HepG2 (cell line): Measurements from ENCODE around the gene RPS6KL1. TPM values are rescaled to one million over a fixed set of nuclear protein-coding genes. Genes with fewer than 3 reads are reported as not detected.

Experiments
- ARID3A ChIP-seq: IDR thresholded peaks from 2 replicates; pipeline ENCODE4 v1.6.1; 2012; ENCODE audit warnings: low read depth, low read length, improper control_type of control experiment
- DMAP1 ChIP-seq: IDR thresholded peaks from 2 replicates; pipeline ENCODE4 v1.6.1; 2016
- KLF6 ChIP-seq: IDR thresholded peaks from 2 replicates; pipeline ENCODE4 v1.8.0; 2016; ENCODE audit warnings: missing biosample characterization, missing genetic modification reagents
- SRSF4 ChIP-seq: fragments of 200-400 bp; formaldehyde crosslinking; IDR thresholded peaks from one replicate; pipeline ENCODE4 v1.6.1; 2018; ENCODE audit warnings: mild to moderate bottlenecking, low read depth, low read length, moderate library complexity; ENCODE audit not compliant: poor library complexity, severe bottlenecking
- TFDP1 ChIP-seq: IDR thresholded peaks from 2 replicates; pipeline ENCODE4 v1.6.1; 2016; ENCODE audit warnings: missing compliant biosample characterization, missing genetic modification reagents, borderline replicate concordance
- ZFP36L2 ChIP-seq: sonication (generic); formaldehyde crosslinking; IDR thresholded peaks from 2 replicates; pipeline ENCODE4 v1.4.0; 2020; ENCODE audit warnings: missing genetic modification reagents
- ZMYM2 ChIP-seq: sonication (generic); formaldehyde crosslinking; IDR thresholded peaks from 2 replicates; pipeline ENCODE4 v1.8.0; 2022; ENCODE audit warnings: mild to moderate bottlenecking, missing genetic modification reagents
- ZMYM3 ChIP-seq: sonication (generic); formaldehyde crosslinking; IDR thresholded peaks from 2 replicates; pipeline ENCODE4 v1.5.1; 2020; ENCODE audit warnings: mild to moderate bottlenecking, missing genetic modification reagents
- ZNF20 ChIP-seq: sonication (generic); formaldehyde crosslinking; IDR thresholded peaks from 2 replicates; pipeline ENCODE4 v1.4.0; 2020; ENCODE audit warnings: mild to moderate bottlenecking, moderate library complexity, missing genetic modification reagents
- ZNF230 ChIP-seq: sonication (generic); formaldehyde crosslinking; IDR thresholded peaks from 2 replicates; pipeline ENCODE4 v1.4.0; 2020; ENCODE audit warnings: mild to moderate bottlenecking, missing genetic modification reagents
- ZSCAN22 ChIP-seq: sonication (generic); formaldehyde crosslinking; IDR thresholded peaks from 2 replicates; pipeline ENCODE4 v1.4.0; 2020; ENCODE audit warnings: mild to moderate bottlenecking, missing genetic modification reagents
- polyA plus RNA-seq, 8 experiments: library from polyadenylated mRNA; depleted of rRNA in 3 of 8; stranded (reverse) in 7 of 8; unstranded in 1 of 8; fragments of >200 nt; fragmentation: Illumina TruSeq in 4 of 8; extraction: Trizol in 4 of 8; gene quantifications; 2 replicates each; pipeline versions ENCODE4 v1.2.1 to v1.2.3, GENCODE V29; 2011 to 2016; ENCODE audit warnings: low read depth in 4 of 8, missing spikeins in 1 of 8, mixed read lengths in 1 of 8; ENCODE audit not compliant: insufficient read depth in 1 of 8
- total RNA-seq, 5 experiments: library from RNA; depleted of rRNA; stranded (reverse); fragments of >200 nt; fragmentation: Illumina TruSeq; extraction: Trizol; gene quantifications; 2 replicates each; pipeline ENCODE4 v1.2.3, GENCODE V29; 2016; ENCODE audit warnings: low read depth in 1 of 5
- TF ChIP-seq, protein P1 (sequence below): sonication (generic); formaldehyde crosslinking; IDR thresholded peaks from 2 replicates; pipeline ENCODE4 v1.5.0; 2020; ENCODE audit warnings: mild to moderate bottlenecking, missing genetic modification reagents, borderline replicate concordance
- TF ChIP-seq, protein P2 (sequence below): IDR thresholded peaks from 2 replicates; pipeline ENCODE4 v1.6.1; 2016

RPS6KL1 gene
- total and polyA plus RNA-seq, 2 of the 13 experiments (the other 11 are each of a cell fraction or from before 2014, with no cell fraction given) = 6.5 to 11.5 TPM

DNA sequence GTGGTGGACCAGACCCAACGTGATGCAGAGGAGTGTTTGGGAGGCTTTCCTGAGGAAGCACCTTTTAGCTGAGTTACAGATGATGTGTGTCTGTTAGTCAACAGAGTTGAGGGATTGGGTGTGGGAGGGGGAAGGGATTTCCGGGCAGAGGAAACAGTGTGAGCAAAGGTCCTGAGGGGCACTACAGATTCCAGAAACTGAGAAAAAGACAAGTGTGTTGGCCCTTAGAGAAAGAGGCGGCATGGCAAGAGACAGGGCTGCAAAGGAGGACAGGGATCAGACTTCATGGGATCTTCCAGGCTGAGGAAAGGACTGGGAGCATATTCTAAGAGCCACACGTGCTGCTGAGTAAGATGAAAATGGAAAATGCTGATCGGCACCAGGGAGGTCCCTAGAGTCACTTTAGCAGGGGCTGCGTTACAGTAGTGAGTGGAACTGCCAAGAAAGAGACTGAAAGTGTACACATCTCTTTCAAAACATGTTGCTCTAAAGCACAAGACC is 9.4 kb upstream of the RPS6KL1 start (continued):
- TF ChIP-seq, protein P1, sequence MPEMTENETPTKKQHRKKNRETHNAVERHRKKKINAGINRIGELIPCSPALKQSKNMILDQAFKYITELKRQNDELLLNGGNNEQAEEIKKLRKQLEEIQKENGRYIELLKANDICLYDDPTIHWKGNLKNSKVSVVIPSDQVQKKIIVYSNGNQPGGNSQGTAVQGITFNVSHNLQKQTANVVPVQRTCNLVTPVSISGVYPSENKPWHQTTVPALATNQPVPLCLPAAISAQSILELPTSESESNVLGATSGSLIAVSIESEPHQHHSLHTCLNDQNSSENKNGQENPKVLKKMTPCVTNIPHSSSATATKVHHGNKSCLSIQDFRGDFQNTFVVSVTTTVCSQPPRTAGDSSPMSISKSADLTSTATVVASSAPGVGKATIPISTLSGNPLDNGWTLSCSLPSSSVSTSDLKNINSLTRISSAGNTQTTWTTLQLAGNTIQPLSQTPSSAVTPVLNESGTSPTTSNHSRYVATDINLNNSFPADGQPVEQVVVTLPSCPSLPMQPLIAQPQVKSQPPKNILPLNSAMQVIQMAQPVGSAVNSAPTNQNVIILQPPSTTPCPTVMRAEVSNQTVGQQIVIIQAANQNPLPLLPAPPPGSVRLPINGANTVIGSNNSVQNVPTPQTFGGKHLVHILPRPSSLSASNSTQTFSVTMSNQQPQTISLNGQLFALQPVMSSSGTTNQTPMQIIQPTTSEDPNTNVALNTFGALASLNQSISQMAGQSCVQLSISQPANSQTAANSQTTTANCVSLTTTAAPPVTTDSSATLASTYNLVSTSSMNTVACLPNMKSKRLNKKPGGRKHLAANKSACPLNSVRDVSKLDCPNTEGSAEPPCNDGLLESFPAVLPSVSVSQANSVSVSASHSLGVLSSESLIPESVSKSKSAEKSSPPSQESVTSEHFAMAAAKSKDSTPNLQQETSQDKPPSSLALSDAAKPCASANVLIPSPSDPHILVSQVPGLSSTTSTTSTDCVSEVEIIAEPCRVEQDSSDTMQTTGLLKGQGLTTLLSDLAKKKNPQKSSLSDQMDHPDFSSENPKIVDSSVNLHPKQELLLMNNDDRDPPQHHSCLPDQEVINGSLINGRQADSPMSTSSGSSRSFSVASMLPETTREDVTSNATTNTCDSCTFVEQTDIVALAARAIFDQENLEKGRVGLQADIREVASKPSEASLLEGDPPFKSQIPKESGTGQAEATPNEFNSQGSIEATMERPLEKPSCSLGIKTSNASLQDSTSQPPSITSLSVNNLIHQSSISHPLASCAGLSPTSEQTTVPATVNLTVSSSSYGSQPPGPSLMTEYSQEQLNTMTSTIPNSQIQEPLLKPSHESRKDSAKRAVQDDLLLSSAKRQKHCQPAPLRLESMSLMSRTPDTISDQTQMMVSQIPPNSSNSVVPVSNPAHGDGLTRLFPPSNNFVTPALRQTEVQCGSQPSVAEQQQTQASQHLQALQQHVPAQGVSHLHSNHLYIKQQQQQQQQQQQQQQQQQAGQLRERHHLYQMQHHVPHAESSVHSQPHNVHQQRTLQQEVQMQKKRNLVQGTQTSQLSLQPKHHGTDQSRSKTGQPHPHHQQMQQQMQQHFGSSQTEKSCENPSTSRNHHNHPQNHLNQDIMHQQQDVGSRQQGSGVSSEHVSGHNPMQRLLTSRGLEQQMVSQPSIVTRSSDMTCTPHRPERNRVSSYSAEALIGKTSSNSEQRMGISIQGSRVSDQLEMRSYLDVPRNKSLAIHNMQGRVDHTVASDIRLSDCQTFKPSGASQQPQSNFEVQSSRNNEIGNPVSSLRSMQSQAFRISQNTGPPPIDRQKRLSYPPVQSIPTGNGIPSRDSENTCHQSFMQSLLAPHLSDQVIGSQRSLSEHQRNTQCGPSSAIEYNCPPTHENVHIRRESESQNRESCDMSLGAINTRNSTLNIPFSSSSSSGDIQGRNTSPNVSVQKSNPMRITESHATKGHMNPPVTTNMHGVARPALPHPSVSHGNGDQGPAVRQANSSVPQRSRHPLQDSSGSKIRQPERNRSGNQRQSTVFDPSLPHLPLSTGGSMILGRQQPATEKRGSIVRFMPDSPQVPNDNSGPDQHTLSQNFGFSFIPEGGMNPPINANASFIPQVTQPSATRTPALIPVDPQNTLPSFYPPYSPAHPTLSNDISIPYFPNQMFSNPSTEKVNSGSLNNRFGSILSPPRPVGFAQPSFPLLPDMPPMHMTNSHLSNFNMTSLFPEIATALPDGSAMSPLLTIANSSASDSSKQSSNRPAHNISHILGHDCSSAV (CRISPR knock-in tag) = no peak
- no peak for TF ChIP-seq KLF6 (CRISPR knock-in tag)
- no peak for TF ChIP-seq TFDP1 (CRISPR knock-in tag)
- TF ChIP-seq, protein P2, sequence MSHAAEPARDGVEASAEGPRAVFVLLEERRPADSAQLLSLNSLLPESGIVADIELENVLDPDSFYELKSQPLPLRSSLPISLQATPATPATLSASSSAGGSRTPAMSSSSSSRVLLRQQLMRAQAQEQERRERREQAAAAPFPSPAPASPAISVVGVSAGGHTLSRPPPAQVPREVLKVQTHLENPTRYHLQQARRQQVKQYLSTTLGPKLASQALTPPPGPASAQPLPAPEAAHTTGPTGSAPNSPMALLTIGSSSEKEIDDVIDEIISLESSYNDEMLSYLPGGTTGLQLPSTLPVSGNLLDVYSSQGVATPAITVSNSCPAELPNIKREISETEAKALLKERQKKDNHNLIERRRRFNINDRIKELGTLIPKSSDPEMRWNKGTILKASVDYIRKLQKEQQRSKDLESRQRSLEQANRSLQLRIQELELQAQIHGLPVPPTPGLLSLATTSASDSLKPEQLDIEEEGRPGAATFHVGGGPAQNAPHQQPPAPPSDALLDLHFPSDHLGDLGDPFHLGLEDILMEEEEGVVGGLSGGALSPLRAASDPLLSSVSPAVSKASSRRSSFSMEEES (CRISPR knock-in tag) = no peak
- no peak for TF ChIP-seq DMAP1 (CRISPR knock-in tag)
- no peak for TF ChIP-seq ZNF20 (CRISPR knock-in tag)
- TF ChIP-seq ZFP36L2 = no peak
- no peak for TF ChIP-seq ZNF230 (CRISPR knock-in tag)
- TF ChIP-seq ARID3A = no peak
- no peak for TF ChIP-seq SRSF4
- TF ChIP-seq ZMYM2 (CRISPR knock-in tag) = no peak
- TF ChIP-seq ZMYM3 (CRISPR knock-in tag) = peak; percentile 66; the same call in 1 of the 2 replicates
- no peak for TF ChIP-seq ZSCAN22 (CRISPR knock-in tag)
